ENCODE data around the gene TBRG4.
"Not testable (repeated sequence)": the region's sequence is repeated elsewhere in the genome, so short reads cannot be mapped to it uniquely, and the experiment has no call there.

Gene TBRG4

DNA sequence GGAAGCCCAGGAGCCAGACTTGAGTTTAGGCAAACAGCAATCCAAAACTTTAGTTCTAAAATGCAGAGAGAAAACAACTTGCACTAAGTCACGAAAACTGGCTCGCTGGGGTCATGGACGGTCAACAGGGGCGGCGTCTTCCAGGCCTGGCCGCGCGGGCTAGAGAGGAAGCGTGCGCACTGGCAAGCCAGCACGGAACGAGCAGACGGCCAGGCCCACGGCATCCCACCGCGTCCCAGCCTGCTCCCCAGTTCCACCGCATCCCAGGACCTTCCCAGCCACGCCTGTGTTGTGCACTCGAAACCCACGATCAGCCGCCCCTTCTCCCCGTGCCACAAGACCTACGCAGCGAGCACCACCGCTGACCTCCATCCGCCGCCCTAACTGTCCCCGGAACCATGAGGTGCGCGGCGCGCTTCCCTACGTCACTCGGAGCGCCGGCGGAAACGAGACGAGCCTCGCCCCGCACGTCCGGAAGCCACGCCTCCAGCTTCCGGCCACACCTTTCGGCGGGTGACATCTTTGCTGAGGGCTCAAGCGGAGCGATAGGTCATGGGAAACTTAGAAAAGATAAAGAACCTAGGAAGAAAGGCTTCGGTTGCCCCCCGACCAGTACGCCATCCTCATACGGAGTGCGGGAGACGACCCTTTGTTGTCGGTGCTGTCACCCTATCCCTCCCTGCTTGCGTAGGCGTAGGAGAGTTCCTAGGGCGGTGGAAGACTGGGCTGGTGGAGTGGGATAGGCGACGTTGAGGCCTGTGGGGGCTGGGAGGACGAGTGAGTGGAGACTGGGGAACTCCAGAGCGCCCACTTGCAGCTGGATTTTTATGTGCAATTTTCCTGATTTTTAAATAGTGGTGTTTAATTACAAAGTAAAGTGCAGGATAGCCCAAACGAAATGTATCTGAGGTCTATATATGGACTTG is at the start of gene TBRG4:
Gene TBRG4 (minus strand): TSS at position 400 of the 926 bp plus-strand sequence. CDS start 2,460 bp downstream, outside the sequence.
- peak; percentile 89 for DNase-seq (ENCODE audit: low read depth)

GRCh38 chr7:45161138-45161537 is 49.6 kb upstream of the TBRG4 start:
- no peak for DNase-seq (ENCODE audit: low read depth)

DNA sequence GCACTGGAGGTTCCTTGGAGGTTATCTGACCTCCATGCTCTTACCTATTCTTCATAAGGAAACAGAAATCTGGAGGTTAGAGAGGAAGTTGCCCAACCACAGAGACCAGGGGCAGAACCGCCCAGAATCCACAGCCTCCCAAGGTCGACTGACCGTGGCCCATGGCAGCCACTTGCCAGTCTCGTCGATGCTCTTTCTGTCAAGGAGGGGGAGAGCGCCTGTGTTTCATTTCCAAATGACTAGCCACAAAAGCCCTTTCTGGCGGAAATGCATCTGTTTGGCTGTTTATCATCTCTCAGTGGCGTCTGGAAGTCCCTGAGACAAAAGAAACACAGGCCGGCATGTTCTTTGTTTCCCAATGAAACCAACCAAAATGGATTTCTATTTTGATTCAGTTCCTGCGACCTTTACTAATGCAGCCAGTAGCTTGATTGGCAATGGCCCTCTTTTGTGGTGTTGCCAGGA is 49.0 kb upstream of the TBRG4 start:
- no peak for DNase-seq (ENCODE audit: low read depth)

GRCh38 chr7:45159296-45159695 is 47.8 kb upstream of the TBRG4 start:
- DNase-seq (ENCODE audit: low read depth) = no peak

DNA sequence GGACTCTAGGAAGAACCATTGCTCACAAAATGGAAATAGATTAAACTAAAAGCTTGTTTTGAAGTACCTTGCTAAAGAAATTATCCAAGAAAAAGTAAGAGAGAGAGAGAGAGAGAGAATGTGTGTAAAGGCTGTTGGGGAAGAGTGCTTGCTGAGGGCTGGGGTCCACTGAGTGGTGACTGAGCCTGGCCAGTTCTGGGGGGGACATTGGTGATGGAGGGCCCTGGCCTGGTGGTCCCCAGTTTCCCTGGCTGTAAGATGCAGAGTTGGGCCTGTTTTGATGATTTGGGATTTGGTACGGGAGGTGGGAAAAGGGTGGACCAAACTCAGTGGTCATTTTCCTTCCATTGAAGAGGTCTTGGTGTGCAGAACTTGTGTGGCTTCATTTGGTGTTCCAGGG is 47.0 kb upstream of the TBRG4 start:
- no peak for DNase-seq (ENCODE audit: low read depth)

DNA sequence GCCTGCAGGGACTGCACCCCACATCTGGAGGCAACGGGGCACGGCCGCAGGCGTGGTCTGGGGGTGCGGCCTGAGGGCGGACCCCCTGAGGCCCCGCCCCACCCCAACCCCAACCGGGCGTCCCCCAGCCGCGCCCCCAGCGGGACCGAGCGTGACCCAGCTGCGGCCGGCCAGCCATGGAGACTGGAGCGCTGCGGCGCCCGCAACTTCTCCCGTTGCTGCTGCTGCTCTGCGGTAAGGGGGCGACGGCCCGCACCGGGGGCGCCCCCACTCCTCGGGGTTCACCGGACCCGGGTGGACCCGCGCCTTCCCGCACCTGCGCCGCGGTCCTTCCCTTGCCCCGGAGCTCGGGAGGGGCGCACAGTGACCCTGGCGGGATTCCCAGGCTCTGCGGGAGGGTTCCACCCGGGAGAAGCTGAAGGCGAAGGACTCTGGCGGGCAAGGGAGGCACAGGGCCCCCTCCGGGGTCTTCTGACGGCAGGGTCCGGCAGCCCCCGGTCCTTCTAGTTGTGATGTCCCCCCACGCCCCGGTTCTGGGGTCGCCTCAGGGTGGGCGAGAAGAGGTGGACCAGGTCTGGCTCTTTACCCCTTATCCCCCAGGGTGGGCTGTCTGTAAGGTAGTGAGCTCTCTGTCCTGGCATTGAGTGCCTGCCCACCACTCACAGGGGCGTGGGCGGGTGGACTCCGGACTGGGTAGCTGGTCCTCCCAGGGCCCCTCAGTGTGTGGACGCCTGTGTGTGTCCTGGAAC is 46.3 kb upstream of the TBRG4 start, which contains the start of gene RAMP3:
Gene RAMP3 (plus strand): TSS at position 139 of the 749 bp plus-strand sequence. CDS start 38 bp downstream, at position 177.
- no peak for DNase-seq (ENCODE audit: low read depth)

- no peak for DNase-seq (ENCODE audit: low read depth)
Observed at GRCh38 chr7:45157286-45157652, 45.8 kb upstream of the TBRG4 start.

DNA sequence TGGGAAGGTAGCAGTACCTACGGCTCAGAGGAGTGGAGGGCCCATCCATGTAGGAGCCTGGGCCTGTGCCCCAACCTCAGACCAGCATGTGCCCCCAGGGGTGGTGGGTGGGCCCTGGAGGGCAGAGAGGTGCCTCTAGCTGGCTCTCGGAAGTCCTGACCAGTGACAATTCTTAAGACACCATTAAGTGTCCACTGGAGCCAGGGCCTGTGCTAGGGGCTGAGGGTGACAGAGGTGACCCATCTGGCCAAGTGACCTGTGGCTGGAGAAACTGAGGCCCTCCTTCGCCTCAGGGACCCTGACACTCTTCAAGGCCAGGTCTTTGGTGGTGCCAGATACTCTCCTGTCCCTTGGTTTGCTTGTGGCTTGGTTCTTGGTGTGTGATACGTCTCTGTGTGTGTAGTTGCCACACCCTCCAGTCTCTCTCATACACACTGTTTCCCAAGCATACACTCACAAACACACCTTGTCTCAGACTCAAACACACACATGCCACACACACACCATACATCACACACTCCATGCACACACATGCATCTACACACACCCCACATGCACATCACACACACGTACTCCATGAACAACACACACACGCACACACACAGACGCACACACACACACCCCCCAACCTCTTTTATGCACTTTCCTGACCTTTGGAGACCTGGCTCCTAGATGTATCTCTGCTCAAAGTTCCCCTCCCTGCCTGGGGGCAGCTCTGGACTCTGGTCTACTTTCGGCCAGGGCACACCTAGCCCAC is 45.2 kb upstream of the TBRG4 start:
- no peak for DNase-seq (ENCODE audit: low read depth)

DNA sequence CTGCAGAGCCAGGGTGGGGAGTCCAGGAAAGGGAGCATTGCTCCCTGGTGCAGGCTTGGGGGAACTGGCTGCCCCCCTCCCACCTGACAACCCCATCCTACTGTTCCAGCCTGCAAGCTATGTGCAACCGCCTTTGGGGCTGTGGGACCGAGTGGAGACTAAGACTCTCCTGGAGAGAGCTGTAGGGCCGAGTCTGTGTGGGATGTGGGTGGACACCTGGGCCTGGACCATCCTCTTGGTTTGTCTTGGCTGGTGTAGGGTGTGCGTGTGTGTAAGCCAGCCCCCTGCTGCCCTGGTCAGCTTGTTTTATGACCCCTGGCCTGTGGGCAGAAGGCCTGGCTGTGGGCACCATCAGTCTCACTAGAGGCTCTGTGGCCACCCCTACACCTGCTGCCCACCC is 44.4 kb upstream of the TBRG4 start:
- DNase-seq (ENCODE audit: low read depth) = no peak

DNA sequence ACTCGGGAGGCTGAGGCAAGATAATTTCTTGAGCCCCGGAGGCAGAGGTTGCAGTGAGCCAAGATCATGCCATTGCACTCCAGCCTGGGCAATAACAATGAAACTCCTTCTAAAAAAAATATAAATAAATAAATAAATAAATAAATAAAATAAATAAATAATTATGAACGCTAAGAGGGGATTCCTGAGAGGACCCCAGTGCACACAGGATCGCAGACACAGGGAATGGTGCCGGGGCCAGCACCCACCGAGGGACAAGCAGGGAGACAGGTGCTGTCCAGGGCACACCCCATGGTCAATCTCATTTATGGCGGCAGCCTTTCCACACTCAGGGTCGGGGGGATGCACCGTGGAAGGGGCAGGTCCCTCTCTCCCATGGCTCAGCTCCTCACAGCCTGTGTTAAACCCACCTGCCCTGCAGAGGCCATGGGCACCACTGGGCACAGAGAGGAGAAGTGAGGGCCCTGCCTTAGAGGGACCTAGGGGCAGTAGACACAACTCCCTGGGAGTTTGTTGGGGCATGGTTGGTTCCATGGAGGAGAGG is 43.9 kb upstream of the TBRG4 start:
- DNase-seq (ENCODE audit: low read depth) = no peak

DNA sequence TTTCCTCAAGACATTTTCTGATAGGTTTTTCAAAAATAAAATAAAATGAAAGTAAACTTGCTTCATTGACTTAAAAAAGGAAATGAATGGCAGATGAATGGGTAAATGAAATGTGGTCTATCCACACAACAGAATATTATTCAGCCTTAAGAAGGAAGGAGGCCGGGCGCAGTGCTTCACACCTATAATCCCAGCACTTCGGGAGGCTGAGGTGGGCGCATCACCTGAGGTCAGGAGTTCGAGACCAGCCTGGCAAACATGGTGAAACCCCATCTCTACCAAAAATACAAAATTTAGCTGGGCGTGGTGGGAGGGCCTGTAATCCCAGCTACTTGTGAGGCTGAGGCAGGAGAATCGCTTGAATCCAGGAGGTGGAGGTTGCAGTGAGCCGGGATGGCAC is 42.4 kb upstream of the TBRG4 start:
- not testable (repeated sequence) for DNase-seq (ENCODE audit: low read depth)

DNA sequence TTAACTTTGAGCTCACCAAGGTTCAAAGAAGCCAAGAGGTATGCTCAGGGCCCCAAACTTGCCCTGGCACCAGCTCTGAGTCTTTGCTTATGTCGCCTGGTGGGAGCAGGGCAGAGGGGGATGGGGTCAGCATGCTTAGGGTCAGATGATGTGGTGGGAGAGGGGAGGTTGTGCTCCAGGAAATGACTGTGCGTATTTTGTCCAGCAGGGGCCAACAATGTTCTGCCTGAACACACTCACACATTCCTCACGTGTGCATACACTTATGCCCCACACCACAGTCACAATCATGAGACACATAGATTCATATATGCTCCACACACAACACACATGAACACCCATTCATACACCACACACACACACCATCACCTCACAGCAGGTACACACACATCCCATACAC is 41.7 kb upstream of the TBRG4 start:
- no peak for DNase-seq (ENCODE audit: low read depth)

GRCh38 chr7:45151967-45152366 is 40.5 kb upstream of the TBRG4 start:
- DNase-seq (ENCODE audit: low read depth) = no peak

DNA sequence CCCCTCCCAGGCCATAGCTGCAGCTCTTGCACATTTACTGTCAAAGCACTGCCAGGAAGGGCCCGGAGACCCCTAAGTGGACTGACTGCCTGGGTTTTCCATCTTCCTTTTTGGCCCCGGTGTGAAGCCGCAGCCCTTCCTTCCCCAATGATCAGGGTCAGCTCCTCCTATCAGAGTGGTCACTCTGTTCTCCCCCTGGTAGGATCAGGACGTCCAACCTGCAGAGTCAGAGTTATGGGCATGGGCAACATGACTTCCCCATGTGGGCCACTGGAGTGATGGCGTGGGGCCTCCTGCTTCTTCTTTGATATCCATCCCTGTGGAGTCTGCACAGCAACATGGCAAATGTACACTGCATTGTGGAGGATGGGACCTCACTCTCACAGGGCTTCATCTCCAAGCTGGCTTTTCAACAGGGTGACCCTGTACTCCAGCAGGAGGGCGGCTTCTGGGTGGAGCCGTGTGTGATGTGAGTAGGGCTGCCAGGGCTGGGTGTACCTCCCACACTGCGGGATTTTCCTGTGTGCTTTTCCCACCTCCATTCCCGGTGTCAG is 39.7 kb upstream of the TBRG4 start:
- DNase-seq (ENCODE audit: low read depth) = no peak

DNA sequence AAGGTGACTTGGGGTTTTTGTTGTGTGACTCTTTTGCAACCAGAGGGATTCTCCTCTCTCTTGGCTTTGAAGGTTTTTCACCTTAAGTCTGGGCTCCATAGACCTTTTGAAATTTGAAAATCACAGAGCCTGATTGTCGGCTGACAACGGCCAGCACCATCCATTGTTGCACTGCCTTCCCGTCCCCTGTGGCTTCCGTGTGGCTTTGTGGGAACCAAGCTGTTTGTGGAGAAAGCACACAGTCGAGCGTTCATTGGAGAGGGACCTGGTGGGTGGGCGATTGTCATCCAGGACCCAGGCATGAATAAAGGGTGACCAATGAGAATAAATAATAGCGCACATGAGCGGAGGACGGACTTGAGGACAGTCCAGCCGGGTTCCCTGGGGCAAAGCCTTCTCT is 38.7 kb upstream of the TBRG4 start:
- DNase-seq (ENCODE audit: low read depth) = no peak

- no peak for DNase-seq (ENCODE audit: low read depth)
Observed at GRCh38 chr7:45149606-45150005, 38.1 kb upstream of the TBRG4 start.

DNA sequence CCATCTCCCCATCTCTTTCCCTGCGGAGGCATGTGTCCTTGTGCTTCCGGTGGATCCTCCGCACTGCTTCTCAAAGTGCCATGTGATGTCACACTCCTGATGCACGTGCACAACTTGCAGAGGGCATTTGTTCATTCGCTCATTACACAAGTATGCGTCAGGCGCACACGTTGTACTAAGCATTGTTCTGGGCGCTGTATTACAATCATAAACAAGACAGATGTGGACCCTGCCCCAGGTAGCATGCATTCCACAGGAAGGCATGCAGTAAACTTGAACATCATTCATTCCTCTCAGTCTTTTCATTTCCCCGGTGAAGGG is 37.1 kb upstream of the TBRG4 start:
- no peak for DNase-seq (ENCODE audit: low read depth)

DNA sequence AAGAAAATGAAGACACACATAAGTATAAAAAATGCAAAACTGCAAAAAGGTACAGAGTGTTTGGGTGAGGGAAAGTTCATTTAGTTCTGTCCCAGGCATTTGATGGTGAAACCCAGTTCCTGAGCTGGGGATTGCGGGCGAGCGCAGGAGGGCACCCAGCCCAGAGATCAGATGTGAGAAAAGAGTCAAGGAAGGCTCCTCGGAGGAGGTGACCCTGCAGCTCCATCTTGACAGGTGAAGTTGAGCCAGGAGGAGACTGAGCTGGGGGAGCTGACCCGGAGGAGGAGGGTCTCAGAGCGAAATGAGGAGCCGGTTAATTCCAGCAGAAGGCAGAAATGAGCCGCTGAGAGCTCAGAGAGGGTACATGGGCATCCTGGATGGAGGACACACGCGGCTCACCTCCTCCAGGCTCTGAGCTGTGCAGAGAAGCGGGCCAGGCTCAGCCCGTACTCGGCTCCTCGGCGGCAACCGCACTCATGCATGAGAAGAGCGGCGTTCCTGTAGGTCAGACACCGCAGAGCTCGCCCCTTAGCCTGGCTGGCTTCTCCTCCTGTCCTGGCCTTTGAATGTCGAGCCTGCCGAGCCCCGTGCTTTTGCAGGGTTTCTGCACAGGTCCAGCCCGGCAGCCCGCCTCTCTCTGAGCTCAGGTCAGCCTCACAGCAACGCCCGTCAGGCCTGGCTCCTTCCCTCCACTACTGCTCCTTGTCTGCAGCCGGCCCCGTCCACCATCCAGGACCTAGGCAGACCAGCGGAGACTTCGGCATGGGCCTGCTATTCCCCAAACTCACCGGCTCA is 36.6 kb upstream of the TBRG4 start:
- no peak for DNase-seq (ENCODE audit: low read depth)

- DNase-seq (ENCODE audit: low read depth) = no peak
Observed at GRCh38 chr7:45146531-45147379, 35.3 kb upstream of the TBRG4 start.

- no peak for DNase-seq (ENCODE audit: low read depth)
Observed at GRCh38 chr7:45145881-45146280, 34.4 kb upstream of the TBRG4 start.

All from T-helper 22 cell (primary cell).